GM12801 (cell line): ENCODE measurements around the gene OLFML3.

Experiments
- CTCF ChIP-seq: IDR thresholded peaks from one replicate; pipeline ENCODE4 v1.5.1; 2011; ENCODE audit warnings: control low read depth; ENCODE audit not compliant: insufficient read length; ENCODE audit errors: extremely low read depth

OLFML3 gene

GRCh38 chr1:113935176-113935575 is 44.1 kb upstream of the OLFML3 start:
- no peak for TF ChIP-seq CTCF

- no peak for TF ChIP-seq CTCF
These were observed 43.3 kb upstream of the OLFML3 start for GRCh38 chr1:113935970-113936369.

- TF ChIP-seq CTCF: no peak
These were observed 42.1 kb upstream of the OLFML3 start for GRCh38 chr1:113937146-113937545.

GRCh38 chr1:113938192-113938591 is 41.1 kb upstream of the OLFML3 start:
- no peak for TF ChIP-seq CTCF

- no peak for TF ChIP-seq CTCF
These were observed 38.7 kb upstream of the OLFML3 start for GRCh38 chr1:113940365-113941244.

- TF ChIP-seq CTCF: no peak
These were observed 38.1 kb upstream of the OLFML3 start for GRCh38 chr1:113941245-113941559.

- no peak for TF ChIP-seq CTCF
These were observed 36.7 kb upstream of the OLFML3 start for GRCh38 chr1:113942527-113942926.
